HEK293 (cell line): ENCODE results near the gene ZNF316.

Source experiments
- CTCF ChIA-PET: fragments of 350-600 bp; formaldehyde crosslinking; extraction: SDS; loops from one replicate; lab custom pipeline; 2021; ENCODE audit warnings: antibody characterized with exemption; lab: Yijun Ruan, JAX
- POLR2A ChIA-PET: fragments of 300-600 bp; formaldehyde crosslinking; extraction: SDS; loops from one replicate; lab custom pipeline; 2020; ENCODE audit warnings: antibody characterized with exemption, inconsistent platforms; lab: Yijun Ruan, JAX
- H3K27ac ChIP-seq: fragments of 200-500 bp; sonication (Bioruptor generic); 2 replicates; pipeline ENCODE4 v1.5.1; 2014; ENCODE audit warnings: low read depth, low read length, control low read depth, inconsistent platforms; ENCODE audit errors: extremely low read depth
- H3K36me3 ChIP-seq, 2 experiments: fragments of 200-500 bp in 1 of 2; sonication (Bioruptor generic) in 1 of 2; 1 replicate in 1 of 2; 2 replicates in 1 of 2; pipeline ENCODE4 v1.5.1; 2014 to 2017; ENCODE audit warnings: inconsistent platforms in 2 of 2, low read length in 2 of 2; ENCODE audit not compliant: control insufficient read depth in 2 of 2, insufficient read depth in 1 of 2
- H3K4me1 ChIP-seq: fragments of 200-500 bp; sonication (Bioruptor generic); 2 replicates; pipeline ENCODE4 v1.5.1; 2014; ENCODE audit warnings: mild to moderate bottlenecking, low read length, inconsistent platforms; ENCODE audit not compliant: control insufficient read depth, insufficient read depth
- H3K4me3 ChIP-seq: 2 replicates; pipeline ENCODE4 v1.5.1; 2011; ENCODE audit warnings: low read depth, mild to moderate bottlenecking, control low read depth, low read length, moderate library complexity
- H3K9me3 ChIP-seq: fragments of 200-500 bp; sonication (Bioruptor generic); 2 replicates; pipeline ENCODE4 v1.5.1; 2014; ENCODE audit warnings: low read depth, low read length, inconsistent platforms; ENCODE audit not compliant: control insufficient read depth, insufficient read depth
- EGR2 ChIP-seq: fragments of 450-650 bp; formaldehyde crosslinking; IDR thresholded peaks from 2 replicates; pipeline ENCODE4 v1.5.1; 2016; ENCODE audit warnings: low read depth, missing biosample characterization, missing genetic modification characterization
- KLF10 ChIP-seq: fragments of 450-650 bp; IDR thresholded peaks from 2 replicates; pipeline ENCODE4 v1.5.1; 2018; ENCODE audit warnings: missing biosample characterization, mild to moderate bottlenecking, missing genetic modification characterization
- PBX3 ChIP-seq: sonication (generic); formaldehyde crosslinking; IDR thresholded peaks from 2 replicates; pipeline ENCODE4 v1.8.1; 2022; ENCODE audit warnings: mild to moderate bottlenecking, moderate library complexity, missing genetic modification reagents
- PRDM10 ChIP-seq: fragments of 450-650 bp; formaldehyde crosslinking; IDR thresholded peaks from 2 replicates; pipeline ENCODE4 v1.5.1; 2016; ENCODE audit warnings: missing biosample characterization, missing genetic modification characterization
- ZFP3 ChIP-seq: fragments of 450-650 bp; formaldehyde crosslinking; IDR thresholded peaks from 2 replicates; pipeline ENCODE4 v1.5.1; 2016; ENCODE audit warnings: low read depth, missing biosample characterization, missing genetic modification characterization
- ZFP37 ChIP-seq: fragments of 450-650 bp; formaldehyde crosslinking; IDR thresholded peaks from 2 replicates; pipeline ENCODE4 v1.5.1; 2016; ENCODE audit warnings: missing biosample characterization, missing genetic modification characterization
- ZNF112 ChIP-seq: fragments of 450-650 bp; formaldehyde crosslinking; IDR thresholded peaks from 2 replicates; pipeline ENCODE4 v1.5.0; 2017; ENCODE audit warnings: missing biosample characterization, missing genetic modification characterization
- ZNF169 ChIP-seq: fragments of 450-650 bp; formaldehyde crosslinking; IDR thresholded peaks from 2 replicates; pipeline ENCODE4 v1.5.1; 2016; ENCODE audit warnings: missing biosample characterization, missing genetic modification characterization
- ZNF211 ChIP-seq: fragments of 450-650 bp; formaldehyde crosslinking; IDR thresholded peaks from 2 replicates; pipeline ENCODE4 v1.5.1; 2016; ENCODE audit warnings: low read depth, missing biosample characterization, missing genetic modification characterization
- ZNF239 ChIP-seq: fragments of 450-650 bp; formaldehyde crosslinking; IDR thresholded peaks from 2 replicates; pipeline ENCODE4 v1.5.1; 2016; ENCODE audit warnings: missing biosample characterization, missing genetic modification characterization
- ZNF37A ChIP-seq: fragments of 450-650 bp; IDR thresholded peaks from 2 replicates; pipeline ENCODE4 v1.5.1; 2018; ENCODE audit warnings: missing biosample characterization, missing genetic modification characterization
- ZNF449 ChIP-seq: fragments of 450-650 bp; formaldehyde crosslinking; IDR thresholded peaks from 2 replicates; pipeline ENCODE4 v1.5.1; 2017; ENCODE audit warnings: missing biosample characterization, mild to moderate bottlenecking, missing genetic modification characterization, moderate library complexity
- ZNF48 ChIP-seq: fragments of 450-650 bp; formaldehyde crosslinking; IDR thresholded peaks from 2 replicates; pipeline ENCODE4 v1.5.1; 2016; ENCODE audit warnings: missing biosample characterization, missing genetic modification characterization
- ZNF501 ChIP-seq: fragments of 450-650 bp; formaldehyde crosslinking; IDR thresholded peaks from 2 replicates; pipeline ENCODE4 v1.5.1; 2016; ENCODE audit warnings: missing biosample characterization, missing genetic modification characterization
- ZNF621 ChIP-seq: fragments of 450-650 bp; formaldehyde crosslinking; IDR thresholded peaks from 2 replicates; pipeline ENCODE4 v1.5.1; 2017; ENCODE audit warnings: missing biosample characterization, missing genetic modification characterization
- ZNF792 ChIP-seq: fragments of 450-650 bp; formaldehyde crosslinking; IDR thresholded peaks from 2 replicates; pipeline ENCODE4 v1.5.1; 2016; ENCODE audit warnings: missing biosample characterization, missing genetic modification characterization
- ZSCAN18 ChIP-seq: fragments of 450-650 bp; formaldehyde crosslinking; IDR thresholded peaks from 2 replicates; pipeline ENCODE4 v1.5.1; 2016; ENCODE audit warnings: missing biosample characterization, missing genetic modification characterization
- ZSCAN23 ChIP-seq: fragments of 450-650 bp; formaldehyde crosslinking; IDR thresholded peaks from 2 replicates; pipeline ENCODE4 v1.5.1; 2016; ENCODE audit warnings: missing biosample characterization, missing genetic modification characterization

ZNF316 gene

DNA sequence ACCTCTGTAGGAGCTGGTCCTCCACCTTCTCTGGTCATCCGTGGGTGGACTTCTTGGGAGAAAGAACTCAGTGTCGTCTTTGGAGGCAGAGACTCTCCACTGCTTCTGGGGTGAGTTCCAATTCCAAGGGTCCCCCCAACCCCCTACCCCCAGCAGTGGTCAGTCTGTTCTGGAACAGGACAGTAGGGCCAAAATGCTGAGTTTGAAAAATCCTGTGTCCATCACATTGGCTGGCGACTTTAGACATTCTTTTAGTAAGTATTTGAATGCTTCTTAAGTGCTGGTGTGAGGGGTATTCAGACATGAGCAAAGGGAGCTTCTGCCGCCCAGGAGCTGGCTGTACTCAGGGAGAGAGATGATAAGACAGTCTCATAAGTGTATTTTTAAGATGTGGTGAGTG lies 1.9 kb downstream of the ZNF316 start:
- Histone ChIP-seq H3K4me3 (no peak overlapping the region), H3K27ac (no peak overlapping the region)
- TF ChIP-seq ZSCAN23 (tag by site-specific recombination) = no peak
- TF ChIP-seq ZNF449 (tag by site-specific recombination) = no peak
- no peak for TF ChIP-seq EGR2 (tag by site-specific recombination)
- no peak for TF ChIP-seq ZFP3 (tag by site-specific recombination)
- TF ChIP-seq ZNF621 = no peak
- no peak for TF ChIP-seq ZNF37A (tag by site-specific recombination)
- no peak for TF ChIP-seq PRDM10
- no peak for TF ChIP-seq ZNF501 (tag by site-specific recombination)
- TF ChIP-seq ZSCAN18 (tag by site-specific recombination) = no peak
- TF ChIP-seq ZNF48 (tag by site-specific recombination) = no peak
- no peak for TF ChIP-seq ZNF792 (tag by site-specific recombination)
- no peak for TF ChIP-seq ZFP37
- no peak for TF ChIP-seq ZNF239 (tag by site-specific recombination)
- no peak for TF ChIP-seq KLF10 (tag by site-specific recombination)
- no peak for TF ChIP-seq PBX3 (CRISPR knock-in tag)
- TF ChIP-seq, all 188 proteins: peak for 0
- ChIA-PET CTCF (no interaction called here), POLR2A (no interaction called here)
- Histone ChIP-seq H3K36me3 (peaks cover 0 to 51% of the 10 kb centered on the region in 2 experiments; a peak in 2 of 3 replicates), H3K9me3 (no peaks in the 10 kb centered on the region), H3K4me1 (no peaks in the 10 kb centered on the region)

DNA sequence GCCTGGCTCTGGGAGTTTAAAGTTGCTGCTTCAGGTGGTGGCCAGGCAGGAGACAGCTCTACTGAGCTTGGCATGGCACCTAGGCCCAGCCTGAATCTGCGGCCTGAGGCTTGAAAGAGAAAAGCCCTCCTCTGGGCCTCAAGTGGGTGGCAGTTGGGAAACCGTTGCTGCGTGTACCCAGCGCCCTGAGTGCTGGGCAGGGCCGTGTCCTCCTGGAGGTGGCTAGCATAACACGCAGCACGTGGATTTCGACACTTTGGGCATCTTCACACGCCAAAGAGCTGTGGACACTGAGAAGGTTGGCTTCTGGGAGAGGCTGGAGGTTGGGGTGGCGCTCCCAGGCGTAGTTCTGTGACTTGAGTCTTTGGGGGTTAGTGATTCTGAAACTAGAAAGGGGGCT lies 2.5 kb downstream of the ZNF316 start:
- no peaks in the 10 kb centered on the region for H3K4me1 ChIP-seq
- H3K9me3 ChIP-seq = no peaks in the 10 kb centered on the region
- no peak overlapping the region for H3K4me3 ChIP-seq
- peaks cover 0 to 57% of the 10 kb centered on the region in 2 experiments; a peak in 2 of 3 replicates for H3K36me3 ChIP-seq
- TF ChIP-seq ZNF211 (tag by site-specific recombination) = no peak
- TF ChIP-seq ZNF169 (tag by site-specific recombination) = no peak
- no peak for TF ChIP-seq ZNF112 (tag by site-specific recombination)
- ChIA-PET CTCF (no interaction called here), POLR2A (no interaction called here)
- no peak overlapping the region for H3K27ac ChIP-seq
